Measurements from ENCODE around the gene ATP11A. TPM values are rescaled to one million over a fixed set of nuclear protein-coding genes. Genes with fewer than 3 reads are reported as not detected.

The ATP11A gene
- 9.4 TPM for total RNA-seq (ENCODE audit: insufficient read depth, low replicate concordance)

DNA sequence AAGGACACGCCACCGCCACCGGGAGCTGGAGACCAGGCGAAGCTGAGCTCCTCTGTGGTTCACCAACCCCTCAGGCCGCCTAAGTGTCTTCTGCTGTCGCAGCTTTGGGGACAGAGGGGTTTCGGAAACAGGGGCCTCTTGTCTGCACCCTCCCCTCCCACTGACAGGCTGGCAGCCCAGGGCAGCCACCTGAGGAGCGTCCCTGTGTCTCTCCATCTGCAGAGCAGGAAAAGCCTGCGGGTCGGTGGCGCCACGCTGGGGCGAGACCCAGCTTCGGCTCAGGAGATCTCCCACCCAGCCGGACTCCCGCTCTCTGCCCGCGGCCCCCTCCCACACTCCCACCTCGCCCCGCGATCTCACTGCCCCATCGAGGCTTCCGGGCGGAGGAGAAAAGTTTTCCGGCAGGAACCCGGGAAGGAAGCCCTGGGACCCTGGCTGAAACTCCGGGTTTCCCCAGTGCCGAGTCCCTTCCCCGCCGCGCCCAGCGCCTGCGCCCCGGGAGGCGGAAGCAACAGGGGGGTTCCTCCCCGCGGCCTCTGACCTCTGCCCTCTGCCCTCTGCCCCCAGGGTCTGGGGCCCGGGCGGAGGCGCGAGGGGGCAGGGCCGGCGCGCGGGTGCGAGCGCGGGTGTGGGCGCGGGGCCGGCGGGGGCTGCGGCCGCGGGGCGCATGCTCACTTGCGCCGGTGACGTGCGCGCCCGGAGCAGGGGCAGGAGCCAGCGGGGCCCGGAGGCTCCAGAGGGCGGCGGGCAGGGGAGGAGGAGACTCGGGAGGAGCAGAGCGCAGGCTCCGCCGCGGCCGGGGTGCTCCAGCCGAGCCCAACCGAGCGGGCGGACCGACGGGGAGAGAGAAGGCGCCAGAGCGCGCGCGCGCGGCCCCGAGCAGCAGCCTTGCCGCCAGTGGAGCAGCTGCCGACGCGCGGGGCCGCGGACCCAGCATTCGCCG is at the start of gene ATP11A:
ATP11A (plus strand) TSS at position 736 of the 943 bp plus-strand sequence. CDS start 379 bp downstream, outside the sequence.
- peak; percentile 98 for DNase-seq (ENCODE audit: low spot score)

DNA sequence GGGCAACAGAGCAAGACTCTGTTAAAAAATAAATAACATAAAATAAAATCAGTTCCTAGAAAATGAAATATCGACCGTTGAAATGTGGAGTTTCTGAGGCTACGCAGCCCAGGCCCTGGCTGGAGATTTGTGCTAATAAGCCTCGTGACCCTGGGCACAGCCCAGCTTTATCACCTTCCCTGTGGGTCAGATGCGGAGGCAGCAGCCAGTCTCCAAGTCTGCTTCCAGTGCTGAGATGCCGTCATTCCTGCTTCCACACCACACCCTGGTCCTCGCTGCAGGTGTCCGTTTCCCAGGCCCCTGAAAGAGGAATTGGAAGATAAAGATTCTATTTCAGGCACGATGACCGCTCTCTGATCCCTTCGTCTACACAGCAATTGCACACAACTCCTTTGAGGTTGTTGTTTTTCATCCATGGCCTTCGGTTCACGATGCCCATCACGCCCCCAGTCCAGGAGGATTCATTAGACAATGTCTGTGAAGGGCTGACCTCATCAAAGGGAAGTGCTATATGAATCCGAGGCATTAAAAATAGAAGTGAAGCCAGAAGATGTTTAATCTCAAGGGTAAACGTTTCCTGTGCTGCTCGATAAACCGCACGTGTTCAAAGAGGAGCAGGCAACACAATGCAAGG is 48.3 kb upstream of the ATP11A start:
- no peak for DNase-seq (ENCODE audit: low spot score)

DNA sequence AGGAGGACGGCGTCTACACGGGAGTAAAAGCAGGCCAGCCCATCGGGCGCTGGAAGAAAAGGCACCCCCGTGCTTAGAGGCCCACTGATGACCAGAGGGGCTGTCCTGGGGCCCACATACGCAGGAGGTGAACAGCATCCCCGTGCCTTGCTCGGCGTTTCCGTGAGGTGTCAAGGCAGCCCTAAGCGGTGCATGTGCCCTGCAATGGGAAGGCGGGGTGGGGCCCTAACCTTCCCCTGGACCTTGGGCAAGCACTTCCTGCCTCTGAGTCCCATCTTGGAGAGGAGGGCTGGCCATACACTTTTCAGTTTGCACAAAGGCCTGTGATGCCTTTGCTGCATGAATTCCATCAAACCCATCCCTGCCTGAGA is 47.8 kb upstream of the ATP11A start:
- no peak for DNase-seq (ENCODE audit: low spot score)

DNA sequence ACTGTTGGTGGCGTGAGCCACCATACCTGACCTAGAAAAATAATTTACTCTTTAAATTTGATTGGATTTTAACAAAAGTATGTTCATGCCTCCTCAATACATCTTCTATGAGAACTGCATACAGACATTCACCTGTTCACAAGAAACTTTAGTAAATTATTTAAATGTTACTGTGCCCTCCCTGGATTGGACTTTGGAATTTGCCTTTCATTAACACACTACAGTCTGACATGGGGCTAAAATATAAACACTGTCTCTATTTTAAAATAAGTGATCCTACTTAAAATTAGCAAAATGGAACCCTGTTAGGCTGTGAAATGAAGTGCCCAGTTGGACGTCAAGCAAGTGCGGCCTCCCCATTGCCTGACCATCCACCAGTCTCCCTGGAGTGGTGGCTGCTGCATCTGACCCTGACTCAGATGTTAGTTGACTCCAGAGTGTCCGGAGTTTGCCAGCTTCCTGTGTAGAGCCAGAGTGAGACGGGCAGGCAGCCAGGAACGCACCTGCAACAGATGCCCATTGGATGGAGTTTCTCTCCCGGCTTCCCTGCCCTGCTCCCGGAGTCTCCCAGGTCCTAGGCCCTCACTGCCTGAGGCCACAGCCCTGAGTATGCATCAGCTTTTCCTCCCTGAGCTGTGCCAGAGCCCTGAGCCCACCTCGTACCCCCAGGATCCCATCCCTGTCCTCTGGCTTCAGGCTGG is 45.9 kb upstream of the ATP11A start:
- DNase-seq (ENCODE audit: low spot score), result no peak

DNA sequence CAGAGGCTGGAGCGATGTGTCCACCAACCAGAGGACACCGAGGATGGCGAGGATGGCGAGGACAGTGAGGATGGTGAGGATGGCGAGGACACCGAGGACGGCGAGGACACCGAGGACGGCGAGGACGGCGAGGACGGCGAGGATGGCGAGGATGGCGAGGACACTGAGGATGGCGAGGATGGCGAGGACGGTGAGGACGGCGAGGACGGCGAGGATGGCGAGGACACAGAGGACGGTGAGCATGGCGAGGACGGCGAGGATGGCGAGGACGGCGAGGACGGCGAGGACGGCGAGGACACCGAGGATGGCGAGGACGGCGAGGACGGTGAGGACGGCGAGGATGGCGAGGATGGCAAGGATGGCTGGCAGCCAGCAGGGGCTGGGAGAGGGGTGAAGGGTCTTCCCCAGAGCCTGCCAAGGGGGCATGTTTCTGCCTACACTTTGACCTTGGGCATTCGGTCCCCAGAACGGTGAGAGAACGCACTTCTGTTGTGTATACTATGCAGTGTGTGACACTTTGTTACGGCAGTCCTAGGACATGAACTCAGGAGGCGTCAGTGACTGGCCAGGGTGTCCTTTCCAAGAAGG is 44.4 kb upstream of the ATP11A start:
- DNase-seq (ENCODE audit: low spot score), result no peak

DNA sequence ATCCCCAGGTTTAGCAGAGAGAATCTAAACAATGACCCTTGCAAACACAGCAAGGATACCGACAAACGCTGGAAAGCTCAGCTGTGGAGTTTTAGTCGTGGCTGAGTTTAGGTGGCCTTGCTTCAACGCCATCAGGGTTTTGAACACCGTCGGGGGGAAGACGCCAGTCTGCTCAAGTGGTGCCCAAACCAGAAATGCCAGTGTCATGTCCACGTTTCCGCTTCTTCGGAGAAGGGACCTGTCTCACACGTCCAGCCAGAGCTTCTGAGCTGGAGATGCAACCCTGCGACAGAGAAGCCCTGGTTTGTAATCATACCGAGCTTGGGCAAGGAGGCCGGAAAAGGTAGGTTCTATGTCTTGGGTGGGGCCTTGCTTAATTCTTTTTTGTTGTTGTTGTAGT is 42.6 kb upstream of the ATP11A start:
- no peak for DNase-seq (ENCODE audit: low spot score)

DNA sequence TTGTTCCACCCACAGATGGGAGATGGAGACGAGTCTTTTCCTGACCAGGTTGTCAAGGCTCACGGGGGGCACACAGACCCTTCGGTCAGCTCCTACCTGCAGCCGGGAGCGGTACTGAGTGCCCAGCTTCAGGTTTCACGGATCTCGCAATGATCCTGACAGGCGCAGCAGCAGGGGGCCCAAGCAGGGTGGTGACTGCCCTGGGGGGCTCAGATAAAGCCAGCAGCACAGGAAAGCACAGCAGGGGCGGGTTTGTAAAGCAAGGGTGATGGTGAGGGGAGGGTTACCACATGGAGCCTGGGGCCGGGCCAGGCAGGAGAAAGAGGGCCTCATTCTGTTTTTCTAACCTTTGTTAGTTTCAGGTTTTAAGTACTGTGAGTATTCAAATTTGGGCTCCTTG is 41.7 kb upstream of the ATP11A start:
- DNase-seq (ENCODE audit: low spot score), result no peak

DNA sequence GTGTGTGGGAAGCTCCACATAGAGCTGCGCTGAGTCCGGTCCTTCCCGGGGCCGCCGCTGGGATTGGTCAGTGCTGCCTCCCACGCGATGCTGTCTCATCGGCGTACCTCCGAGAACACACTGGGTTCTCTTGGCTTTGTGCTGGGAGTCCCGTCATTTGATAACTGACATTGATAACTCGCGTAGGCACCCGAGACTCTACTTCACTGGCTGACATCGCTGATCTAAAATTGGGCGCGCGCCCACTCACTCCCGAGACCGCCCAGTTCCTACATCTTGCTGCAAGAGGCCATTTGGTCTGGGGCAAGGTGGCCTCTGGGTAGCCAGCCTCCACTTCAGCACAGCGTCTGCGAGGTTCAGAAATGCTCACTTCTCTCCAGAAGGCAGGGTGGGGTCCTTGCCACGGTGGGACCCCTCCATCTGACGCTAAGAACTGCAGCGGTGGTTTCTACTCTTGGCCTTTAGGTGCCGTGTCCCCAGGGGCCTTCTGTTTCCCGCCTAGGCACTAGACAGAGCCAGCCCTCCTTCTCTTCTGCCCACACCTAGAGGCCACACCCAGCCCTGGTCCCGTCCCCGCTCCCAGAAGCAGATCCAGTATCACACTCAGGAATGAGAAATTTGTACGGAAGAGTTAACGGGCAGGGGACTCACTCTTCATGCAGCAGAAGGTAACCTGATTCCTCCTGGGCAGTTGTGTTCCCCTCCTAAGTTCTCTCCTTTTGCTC is 40.7 kb upstream of the ATP11A start:
- no peak for DNase-seq (ENCODE audit: low spot score)

DNA sequence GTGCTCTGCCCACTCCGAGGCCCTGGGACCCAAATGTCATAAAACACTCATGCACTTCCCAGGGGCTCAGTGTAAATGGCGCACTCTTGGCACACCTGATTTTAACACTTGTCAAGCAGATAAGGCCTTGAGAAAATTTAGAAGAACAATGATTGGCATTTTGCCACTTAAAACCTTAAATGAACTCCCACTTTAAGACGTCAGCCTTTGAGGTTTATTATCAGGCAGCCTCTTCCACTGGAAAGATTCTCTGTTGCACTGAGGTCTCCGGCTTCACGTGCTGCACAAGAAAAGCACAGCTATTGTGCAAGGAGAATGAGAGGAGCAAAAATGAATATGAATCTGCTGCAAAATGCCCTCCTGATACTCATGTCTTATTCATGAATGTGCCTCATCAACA is 38.5 kb upstream of the ATP11A start:
- DNase-seq (ENCODE audit: low spot score), result peak; percentile 35

DNA sequence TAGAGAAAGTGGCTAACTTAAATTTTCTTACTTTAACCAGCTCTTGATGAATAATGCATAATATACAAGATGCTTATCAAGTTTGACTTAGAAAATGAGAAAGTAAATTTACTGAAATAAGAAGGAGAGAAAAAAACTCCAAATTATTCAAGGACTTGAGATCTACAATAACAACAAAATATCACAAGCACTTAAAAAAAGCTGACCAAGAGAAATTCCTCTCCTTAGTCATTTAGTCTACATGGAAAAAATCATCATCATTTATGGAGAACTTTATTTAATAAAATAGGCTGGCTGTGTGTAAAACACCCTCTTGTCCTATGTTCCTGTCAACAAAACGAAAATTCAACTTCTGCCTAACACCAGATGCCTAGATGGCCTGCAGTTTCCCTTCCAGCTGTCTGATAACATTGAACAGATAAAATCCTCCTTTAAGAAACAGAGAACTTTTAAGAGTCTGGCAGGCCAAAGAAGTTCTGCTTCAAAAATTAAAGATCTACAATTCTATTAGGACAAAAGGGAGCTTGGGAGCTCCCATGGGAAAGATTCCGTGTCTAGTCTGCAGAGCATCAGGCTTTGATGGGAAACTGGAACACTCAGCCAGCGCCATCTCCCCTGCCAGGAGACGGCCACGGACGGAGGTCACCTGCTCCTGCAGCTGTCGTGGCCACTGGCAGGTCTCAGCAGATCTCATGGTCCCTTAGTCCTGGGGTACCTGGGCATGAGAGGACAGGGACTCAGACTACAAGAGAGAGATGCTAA is 37.9 kb upstream of the ATP11A start:
- peak; percentile 87 for DNase-seq (ENCODE audit: low spot score)

DNA sequence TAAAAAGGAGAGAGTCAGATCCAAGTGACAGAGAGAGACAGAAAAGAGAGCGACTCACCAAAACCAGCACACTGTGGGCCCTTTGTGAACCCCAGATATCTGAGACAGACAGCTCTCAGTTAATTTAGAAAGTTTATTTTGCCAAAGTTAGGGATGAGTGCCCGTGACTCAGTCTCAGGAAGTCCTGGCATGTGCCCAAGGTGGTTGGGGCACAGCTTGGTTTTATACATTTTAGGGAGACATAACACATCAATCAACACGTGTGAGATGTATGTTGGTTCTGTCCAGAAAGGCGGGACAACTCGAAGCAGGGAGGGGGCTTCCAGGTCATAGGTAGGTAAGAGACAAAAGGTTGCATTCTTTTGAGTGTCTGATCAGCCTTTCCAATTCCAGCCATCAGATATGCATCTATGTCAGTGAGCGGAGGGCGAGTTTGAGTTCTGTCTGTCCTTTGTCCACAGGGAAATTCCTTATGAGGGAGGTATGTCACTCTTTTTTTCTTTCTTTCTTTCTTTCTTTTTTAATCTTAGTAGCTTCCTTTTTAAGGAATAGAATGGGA is 37.2 kb upstream of the ATP11A start:
- no peak for DNase-seq (ENCODE audit: low spot score)

DNA sequence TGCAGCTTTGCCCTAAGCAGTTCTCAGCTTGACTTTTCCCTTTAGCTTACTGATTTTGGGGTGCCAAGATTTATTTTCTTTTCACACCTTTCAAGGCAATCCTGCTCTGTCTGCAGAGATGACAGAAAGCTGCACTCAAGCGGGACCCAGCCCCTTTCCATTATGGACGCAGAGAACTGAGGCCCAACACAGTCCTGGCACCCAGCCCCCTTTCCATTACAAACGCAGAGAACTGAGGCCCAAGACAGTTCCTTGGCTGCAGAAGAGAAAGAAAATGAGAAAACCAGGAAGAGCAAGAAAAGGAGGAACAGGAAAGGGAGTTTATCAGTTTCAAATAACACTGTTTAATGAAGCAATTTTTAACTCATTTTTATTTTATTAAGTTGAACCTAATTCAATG is 36.8 kb upstream of the ATP11A start:
- DNase-seq (ENCODE audit: low spot score), result no peak

DNA sequence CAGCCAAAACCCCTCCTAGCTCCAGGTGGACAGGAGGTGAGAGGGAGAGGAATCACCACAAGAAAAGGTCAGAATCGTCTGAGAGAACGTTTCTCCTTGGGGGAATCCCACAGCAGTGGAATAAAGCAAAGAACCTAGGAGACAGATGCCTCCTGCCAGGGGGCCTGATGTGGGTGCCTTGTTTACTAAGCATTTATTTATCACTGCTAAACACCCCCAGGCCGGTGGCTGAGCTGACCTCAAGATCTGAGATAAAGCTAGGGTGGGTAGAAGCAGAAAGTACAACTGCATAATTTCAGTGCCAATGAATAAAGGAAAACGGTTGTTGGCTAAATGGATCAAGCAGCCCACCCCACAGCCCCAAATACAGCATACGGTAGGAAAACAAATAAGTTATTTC is 33.9 kb upstream of the ATP11A start:
- no peak for DNase-seq (ENCODE audit: low spot score)

DNA sequence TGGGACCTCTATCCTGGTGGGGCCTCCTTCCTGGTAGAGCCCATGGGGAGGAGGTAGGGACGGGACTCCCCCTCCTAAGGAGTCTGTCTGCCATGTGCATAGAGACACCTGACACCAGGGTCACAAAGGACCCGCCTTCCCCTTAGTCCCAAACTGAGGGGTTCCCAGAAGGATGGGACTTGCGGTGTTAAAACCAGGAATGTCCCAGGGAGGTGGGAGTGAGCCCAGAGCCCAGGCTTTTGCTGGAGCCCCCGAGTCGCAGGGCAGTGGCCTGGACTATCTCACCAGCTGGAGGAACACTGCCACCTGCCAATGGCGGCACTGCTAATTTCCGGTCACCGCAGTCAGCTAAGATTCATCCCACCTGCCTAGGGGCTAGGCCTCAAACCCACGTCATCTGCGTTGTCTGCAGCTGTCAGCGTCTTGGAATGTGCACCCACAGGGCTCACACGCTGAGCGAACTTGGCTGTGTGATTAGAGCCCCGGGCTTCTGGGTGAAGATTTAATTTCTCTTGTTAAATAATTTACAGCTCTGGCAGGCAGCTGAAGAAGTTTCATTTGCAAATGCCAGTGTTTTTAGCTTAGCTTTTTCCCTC is 31.9 kb upstream of the ATP11A start:
- DNase-seq (ENCODE audit: low spot score), result peak; percentile 61

DNA sequence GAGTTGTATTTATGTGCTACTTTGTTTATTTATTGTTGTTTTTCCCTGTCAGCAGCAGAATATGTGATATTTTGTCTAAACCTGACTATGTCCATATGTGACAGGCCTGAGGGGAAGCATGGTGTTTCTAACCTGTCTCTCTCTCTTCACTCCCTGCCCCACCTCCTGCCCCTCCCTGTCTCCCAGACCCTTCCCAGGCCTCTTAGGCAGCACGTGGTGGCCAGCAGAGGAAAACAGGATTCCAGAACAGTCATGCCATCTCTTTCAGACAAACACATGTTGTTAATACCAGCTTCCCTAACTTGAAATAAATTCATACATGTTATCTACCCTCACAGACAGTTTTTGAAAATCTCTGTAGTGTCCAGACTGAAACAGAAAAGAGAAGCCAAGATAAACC is 31.0 kb upstream of the ATP11A start:
- no peak for DNase-seq (ENCODE audit: low spot score)

DNA sequence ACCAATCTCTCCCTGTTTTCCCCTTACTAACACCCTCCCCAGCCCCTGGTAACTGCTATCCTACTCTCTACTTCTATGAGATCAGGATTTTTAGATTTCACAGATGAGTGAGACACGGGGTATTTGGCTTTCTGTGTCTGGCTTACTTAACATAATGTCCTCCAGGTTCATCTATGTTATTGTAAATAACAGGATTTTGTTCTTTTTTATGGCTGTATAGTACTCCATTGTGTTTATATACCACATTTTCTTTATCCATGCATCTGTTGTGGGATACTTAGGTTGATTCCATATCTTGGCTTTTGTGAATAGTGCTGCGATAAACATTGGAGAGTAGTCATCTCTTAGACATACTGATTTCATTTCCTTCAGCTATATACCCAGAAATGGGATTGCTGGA is 28.5 kb upstream of the ATP11A start:
- no peak for DNase-seq (ENCODE audit: low spot score)

DNA sequence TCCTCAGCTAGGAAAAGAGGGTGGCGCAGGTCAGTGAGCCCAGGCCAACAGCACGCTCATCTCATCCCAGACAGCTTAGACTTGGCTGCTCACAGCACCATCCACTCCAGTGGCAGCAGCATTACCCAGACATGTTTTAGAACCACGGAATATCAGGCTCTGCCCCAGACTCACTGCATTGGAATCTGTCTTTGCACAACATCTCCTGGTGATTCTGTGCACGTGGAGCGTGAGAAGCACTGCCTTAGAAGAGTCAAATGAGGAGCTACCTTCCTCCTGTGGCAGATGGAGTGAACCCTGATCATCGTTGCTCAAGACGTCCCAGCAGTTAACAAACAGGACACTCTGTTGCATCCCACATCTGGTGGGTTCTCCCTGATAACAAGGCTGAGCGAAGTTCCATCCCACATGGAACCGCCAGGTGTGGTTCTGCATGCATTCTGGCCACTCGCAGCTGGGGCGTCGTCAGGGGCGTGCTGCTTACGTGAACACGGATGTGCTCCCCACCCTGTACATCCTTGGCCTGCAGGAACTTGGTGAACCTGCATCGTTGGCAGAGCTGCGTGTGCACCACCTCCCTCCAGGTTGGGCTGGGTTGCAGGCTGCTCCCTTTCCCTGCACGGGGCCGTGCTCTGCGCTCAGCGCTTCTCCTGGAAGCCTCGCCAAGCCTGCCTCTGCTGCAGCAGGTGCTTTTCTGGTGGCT is 25.2 kb upstream of the ATP11A start:
- DNase-seq (ENCODE audit: low spot score), result no peak

DNA sequence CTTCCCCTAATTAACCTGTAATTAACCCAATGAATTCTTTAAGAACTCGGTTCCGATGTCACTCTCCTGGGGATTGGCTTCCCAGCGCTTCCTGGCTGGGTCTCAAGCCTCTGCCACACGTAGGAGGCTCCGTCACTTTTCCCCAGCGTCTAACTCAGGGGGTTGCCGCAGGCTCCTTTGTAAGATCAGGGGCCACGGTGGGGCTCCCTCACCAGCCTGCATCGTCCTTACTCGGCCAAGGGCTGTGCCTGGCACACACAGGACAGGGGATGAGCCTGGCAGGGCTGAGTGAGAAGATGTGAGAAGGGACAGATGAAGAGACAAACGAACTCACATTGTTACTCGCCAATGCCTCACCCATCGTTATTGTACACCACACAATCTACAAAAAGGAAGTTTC is 20.9 kb upstream of the ATP11A start:
- no peak for DNase-seq (ENCODE audit: low spot score)

DNA sequence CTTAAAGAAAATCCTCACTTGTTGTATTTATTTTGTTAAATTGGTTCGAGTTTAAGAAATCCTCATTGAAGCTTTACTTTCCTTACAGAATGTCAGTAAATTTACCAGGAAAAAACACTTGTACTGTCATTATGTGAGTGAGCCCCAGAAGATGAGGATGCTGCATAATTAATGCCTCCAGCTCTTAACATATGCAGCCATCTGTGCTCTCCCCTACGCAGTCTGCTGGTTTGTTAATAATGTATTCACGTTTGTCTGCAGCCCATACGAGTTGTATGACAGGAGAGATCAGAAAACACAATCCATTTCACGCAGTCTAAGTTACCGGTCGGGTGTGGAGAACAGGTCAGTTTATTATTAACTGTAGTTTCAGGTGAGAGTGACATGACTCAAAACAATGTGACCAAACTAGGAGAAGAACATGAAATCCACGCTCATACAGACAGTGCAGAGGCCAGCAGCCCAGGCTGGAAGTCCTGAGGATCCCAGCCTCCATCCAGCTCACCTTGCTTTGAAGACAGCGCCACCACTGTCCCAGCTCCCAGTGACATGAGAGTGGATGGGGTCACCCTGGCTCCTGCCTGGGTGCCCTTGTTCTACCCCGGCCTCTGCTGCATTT is 19.8 kb upstream of the ATP11A start:
- no peak for DNase-seq (ENCODE audit: low spot score)

Measured in umbilical cord (tissue), 2 donors.